NOMO-1 (cell line): Measurements from ENCODE around the gene NPL.

ENCODE experiments used
- DNase-seq, 2 experiments: peaks; one replicate each; lab custom pipeline; 2025; ENCODE audit not compliant: unreplicated experiment in 2 of 2; lab: John Stamatoyannopoulos, UW

NPL gene

GRCh38 chr1:182809414-182809957 is 19.9 kb downstream of the NPL start:
- DNase-seq, result peak in 1 of 2 experiments; percentile 30

- DNase-seq, result no peak
Measured at GRCh38 chr1:182811975-182812722, 22.6 kb downstream of the NPL start.

GRCh38 chr1:182816863-182817262 is 27.3 kb downstream of the NPL start:
- no peak for DNase-seq

- DNase-seq, result no peak
Measured at GRCh38 chr1:182817802-182818201, 28.2 kb downstream of the NPL start.

GRCh38 chr1:182823220-182823619 is 33.6 kb downstream of the NPL start:
- peak; percentile 42 to 69 for DNase-seq

GRCh38 chr1:182826892-182827291 is 37.3 kb downstream of the NPL start:
- no peak for DNase-seq

GRCh38 chr1:182829285-182829932 is 39.8 kb downstream of the NPL start:
- peak in 1 of 2 experiments; percentile 40 for DNase-seq

GRCh38 chr1:182833271-182833670 is 43.7 kb downstream of the NPL start:
- no peak for DNase-seq

- no peak for DNase-seq
Measured at GRCh38 chr1:182834326-182834725, 44.8 kb downstream of the NPL start.

GRCh38 chr1:182835806-182836205 is 46.2 kb downstream of the NPL start:
- DNase-seq, result no peak

GRCh38 chr1:182839209-182840066 is 49.9 kb downstream of the NPL start, which contains the start of gene DHX9:
Gene DHX9 (plus strand): TSS chr1:182839347. CDS start chr1:182842567, 3,220 bp downstream.
- peak; percentile 84 to 87 for DNase-seq

- DNase-seq, result no peak
Measured at GRCh38 chr1:182841368-182841988, 51.9 kb downstream of the NPL start.

GRCh38 chr1:182842265-182842664 is 52.7 kb downstream of the NPL start:
- no peak for DNase-seq

GRCh38 chr1:182845379-182845778 is 55.8 kb downstream of the NPL start:
- no peak for DNase-seq

GRCh38 chr1:182845894-182846293 is 56.3 kb downstream of the NPL start:
- no peak for DNase-seq

- DNase-seq, result no peak
Measured at GRCh38 chr1:182847105-182847504, 57.5 kb downstream of the NPL start.

- no peak for DNase-seq
Measured at GRCh38 chr1:182848736-182849135, 59.2 kb downstream of the NPL start.

GRCh38 chr1:182850319-182850718 is 60.7 kb downstream of the NPL start:
- DNase-seq, result no peak

- no peak for DNase-seq
Measured at GRCh38 chr1:182851825-182852224, 62.3 kb downstream of the NPL start.

GRCh38 chr1:182855911-182856310 is 66.3 kb downstream of the NPL start:
- DNase-seq, result no peak

- DNase-seq, result no peak
Measured at GRCh38 chr1:182857212-182857611, 67.6 kb downstream of the NPL start.
